IPS-11a (cell line): ENCODE results near the gene CAPN10.

Experiments used
- H3K4me3 ChIP-seq: one replicate; pipeline ENCODE4 v1.5.1; 2013; ENCODE audit warnings: low read depth, low read length, control low read depth

The CAPN10 gene

GRCh38 chr2:240563951-240564560 is 22.5 kb upstream of the CAPN10 start:
- no peak overlapping the region for H3K4me3 ChIP-seq

- H3K4me3 ChIP-seq: no peak overlapping the region
Measured at GRCh38 chr2:240564561-240565332, 21.8 kb upstream of the CAPN10 start.

GRCh38 chr2:240565333-240566202 is 21.0 kb upstream of the CAPN10 start:
- H3K4me3 ChIP-seq: no peak overlapping the region

- H3K4me3 ChIP-seq: no peak overlapping the region
Measured at GRCh38 chr2:240566203-240567136, 20.1 kb upstream of the CAPN10 start.

- peak overlapping the region; percentile 37 for H3K4me3 ChIP-seq
Measured at GRCh38 chr2:240567137-240567871, 19.2 kb upstream of the CAPN10 start.

DNA sequence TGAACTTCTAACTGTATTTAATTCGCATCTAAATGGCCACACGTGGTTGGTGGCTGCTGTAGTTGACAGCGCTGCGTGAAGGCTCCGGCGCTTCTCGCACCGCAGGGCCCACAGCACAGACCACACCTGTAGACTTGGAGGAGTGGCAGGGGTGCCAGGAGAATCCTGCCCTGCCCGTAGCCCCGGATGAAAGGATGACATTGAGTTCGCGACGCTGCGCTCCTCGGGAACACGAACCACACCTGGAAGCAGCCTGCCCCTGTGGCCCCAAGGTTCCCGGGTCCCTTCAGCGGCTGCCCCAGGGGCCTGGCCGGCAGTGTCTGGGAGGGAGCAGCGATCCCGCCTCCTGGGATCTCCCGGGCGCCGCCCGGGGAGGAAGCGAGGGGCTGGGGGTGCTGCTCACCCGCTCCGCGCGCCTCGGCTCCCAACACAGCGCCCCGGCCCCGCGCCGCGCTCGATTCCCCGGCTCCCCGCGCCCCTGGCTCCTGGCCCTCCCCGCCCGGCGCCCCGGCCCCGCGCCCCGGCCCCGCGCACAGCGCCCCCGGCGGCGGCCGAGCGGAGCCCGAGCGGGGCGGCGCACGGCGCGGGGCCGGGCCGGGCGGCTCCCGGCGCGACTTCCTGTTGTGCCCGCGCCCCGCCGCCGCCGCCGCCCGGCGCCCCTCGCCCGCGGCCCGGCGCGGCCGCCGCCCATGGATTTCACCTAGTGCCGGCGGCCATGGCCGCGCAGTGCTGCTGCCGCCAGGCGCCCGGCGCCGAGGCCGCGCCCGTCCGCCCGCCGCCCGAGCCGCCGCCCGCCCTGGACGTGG is 18.5 kb upstream of the CAPN10 start, which contains the start of gene RNPEPL1:
Gene RNPEPL1 (plus strand): TSS at position 613 of the 806 bp plus-strand sequence. CDS start 103 bp downstream, at position 716.
- H3K4me3 ChIP-seq: peak within 1 kb of the TSS; percentile 41

DNA sequence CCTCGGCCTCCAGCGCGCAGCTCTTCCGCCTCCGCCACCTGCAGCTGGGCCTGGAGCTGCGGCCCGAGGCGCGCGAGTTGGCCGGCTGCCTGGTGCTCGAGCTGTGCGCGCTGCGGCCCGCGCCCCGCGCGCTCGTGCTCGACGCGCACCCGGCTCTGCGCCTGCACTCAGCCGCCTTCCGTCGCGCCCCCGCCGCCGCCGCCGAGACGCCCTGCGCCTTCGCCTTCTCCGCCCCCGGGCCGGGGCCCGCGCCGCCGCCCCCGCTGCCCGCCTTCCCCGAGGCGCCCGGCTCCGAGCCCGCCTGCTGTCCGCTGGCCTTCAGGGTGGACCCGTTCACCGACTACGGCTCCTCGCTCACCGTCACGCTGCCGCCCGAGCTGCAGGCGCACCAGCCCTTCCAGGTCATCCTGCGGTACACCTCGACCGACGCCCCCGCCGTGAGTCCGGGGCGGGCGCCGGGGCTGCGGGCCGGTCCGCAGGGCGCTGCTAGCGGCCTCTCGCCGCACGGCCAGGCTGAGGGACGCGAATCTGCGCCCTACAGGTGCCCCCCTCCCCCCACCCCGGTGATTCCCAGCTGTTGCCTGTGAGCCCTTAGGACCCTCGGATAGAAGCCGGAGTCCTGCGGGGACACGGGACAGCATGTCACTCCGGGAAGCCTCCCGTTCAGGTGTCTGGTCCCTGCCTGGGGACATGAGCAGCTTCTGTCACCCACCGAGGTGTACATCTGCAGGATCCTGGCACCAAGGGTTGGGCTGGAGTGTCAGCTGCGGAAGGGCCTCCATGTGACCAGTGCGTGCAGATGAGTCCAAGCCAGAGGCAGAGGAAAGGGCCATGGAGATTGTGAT is 17.6 kb upstream of the CAPN10 start:
- H3K4me3 ChIP-seq: peak overlapping the region; percentile 41

DNA sequence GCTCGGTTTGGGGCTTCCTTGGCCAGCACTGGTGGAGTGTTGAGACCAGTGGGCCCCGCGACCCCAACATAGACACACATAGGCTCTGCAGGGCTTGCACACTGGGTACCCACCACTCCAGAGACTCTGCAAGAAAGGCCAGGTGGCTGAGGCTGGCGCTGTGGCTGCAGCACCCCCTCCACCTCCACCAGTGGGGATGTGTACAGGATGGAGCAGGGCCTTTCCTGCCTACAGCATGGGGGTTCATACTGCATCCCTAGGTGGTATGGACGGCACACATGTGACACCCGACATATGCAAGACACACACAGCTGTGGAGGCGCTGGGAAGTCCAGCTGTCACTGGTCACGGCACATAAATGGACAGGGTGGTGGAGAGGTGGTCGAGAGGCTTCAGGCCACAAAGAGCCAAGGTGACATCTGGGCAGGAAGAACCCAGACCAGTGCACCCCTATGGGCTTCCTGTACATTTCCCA is 17.0 kb upstream of the CAPN10 start:
- H3K4me3 ChIP-seq: no peak overlapping the region

DNA sequence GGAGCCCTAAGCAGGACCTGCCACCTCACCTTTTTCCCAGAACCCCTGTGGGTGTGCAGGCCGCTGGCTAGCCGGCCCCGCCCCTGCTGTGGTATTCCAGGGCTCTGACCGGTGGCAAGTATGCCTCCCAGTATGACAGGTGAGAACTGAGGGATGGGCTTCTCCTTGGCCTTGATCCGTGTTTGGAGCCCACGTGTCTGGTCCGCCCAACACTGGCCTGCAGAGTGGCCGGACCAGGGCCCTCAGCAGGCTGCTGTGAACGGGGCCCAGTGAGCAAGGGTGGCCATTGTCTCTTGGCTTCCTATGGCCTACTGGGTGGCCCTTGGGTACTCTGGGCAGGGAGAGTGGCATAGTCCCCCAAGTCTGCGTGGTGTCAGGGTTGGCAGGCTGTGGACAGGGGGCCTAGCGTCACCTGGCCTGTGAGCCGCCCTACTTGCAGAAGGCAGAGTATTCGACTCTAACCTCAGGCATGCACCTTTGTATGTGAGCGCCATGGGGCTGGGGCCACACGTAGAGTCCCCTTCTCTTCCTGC is 16.5 kb upstream of the CAPN10 start:
- H3K4me3 ChIP-seq: no peak overlapping the region

GRCh38 chr2:240570531-240571313 is 15.8 kb upstream of the CAPN10 start:
- H3K4me3 ChIP-seq: no peak overlapping the region

GRCh38 chr2:240571314-240571973 is 15.1 kb upstream of the CAPN10 start:
- H3K4me3 ChIP-seq: no peak overlapping the region

GRCh38 chr2:240572141-240573031 is 14.1 kb upstream of the CAPN10 start:
- no peak overlapping the region for H3K4me3 ChIP-seq

GRCh38 chr2:240573071-240573515 is 13.4 kb upstream of the CAPN10 start:
- no peak overlapping the region for H3K4me3 ChIP-seq

GRCh38 chr2:240573516-240574385 is 12.8 kb upstream of the CAPN10 start:
- H3K4me3 ChIP-seq: no peak overlapping the region
